ENCODE results near the gene R3HDM4. TPM values are rescaled to one million over a fixed set of nuclear protein-coding genes. Genes with fewer than 3 reads are reported as not detected.

The R3HDM4 gene
- total and polyA plus RNA-seq, 4 donors: 31.6 to 139 (median 77.7) TPM

DNA sequence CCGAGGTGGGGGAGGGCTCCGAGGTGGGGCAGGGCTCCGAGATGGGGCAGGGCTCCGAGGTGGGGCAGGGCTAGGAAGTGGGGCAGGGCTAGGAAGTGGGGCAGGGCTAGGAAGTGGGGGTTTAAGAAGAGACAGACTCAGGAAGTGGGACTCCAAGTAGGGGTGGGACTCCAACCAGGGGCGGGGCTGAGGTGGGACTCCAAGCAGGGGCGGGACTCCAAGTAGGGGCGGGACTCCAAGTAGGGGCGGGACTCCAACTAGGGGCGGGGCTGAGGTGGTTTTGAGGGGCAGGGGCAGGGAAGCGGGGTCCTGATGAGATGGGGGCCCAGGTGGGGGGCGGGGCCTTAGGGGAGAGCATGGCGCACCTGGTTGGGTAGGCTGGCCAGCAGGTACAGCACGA lies 39.9 kb downstream of the R3HDM4 start:
- H3K36me3 ChIP-seq (ENCODE audit: control insufficient read depth in 4 of 4, insufficient read depth in 4 of 4, low read length in 4 of 4): peaks cover 0 to 61% (median 17%) of the 10 kb centered on the region in 4 donors

DNA sequence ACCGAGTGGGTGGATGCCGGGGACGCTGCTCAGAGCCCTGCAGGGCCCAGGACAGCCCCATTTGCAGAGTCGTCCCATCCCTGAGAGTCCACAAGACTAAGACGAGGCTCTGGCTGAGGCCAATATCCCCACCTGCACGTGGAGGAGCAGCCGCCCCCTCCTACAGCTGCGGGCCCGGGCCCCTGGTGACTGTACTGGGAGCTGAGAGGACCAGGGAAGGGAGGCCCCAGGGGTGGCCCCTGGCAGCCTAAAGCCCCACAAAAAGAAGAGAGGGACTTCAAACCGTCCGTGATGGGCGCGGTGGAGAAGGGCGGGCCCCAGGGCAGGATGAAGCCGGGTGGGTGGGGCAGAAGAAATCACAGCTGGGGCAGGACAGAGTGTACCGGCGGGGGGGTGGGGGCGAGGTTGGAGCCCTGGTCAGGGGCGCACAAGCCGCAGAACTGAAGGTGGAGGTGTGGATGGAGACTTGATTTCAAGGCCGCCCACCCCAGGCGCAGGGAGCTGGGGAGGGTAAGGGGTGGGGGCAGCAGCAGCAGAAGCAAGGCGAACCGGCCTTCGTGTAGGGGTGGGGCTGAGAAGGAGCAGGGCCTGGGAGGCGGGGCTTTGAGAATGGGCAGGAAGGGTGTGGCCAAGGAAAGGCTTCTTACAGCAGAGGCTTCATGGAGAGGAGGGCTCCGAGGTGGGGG lies 40.6 kb downstream of the R3HDM4 start:
- TF ChIP-seq, protein P1, sequence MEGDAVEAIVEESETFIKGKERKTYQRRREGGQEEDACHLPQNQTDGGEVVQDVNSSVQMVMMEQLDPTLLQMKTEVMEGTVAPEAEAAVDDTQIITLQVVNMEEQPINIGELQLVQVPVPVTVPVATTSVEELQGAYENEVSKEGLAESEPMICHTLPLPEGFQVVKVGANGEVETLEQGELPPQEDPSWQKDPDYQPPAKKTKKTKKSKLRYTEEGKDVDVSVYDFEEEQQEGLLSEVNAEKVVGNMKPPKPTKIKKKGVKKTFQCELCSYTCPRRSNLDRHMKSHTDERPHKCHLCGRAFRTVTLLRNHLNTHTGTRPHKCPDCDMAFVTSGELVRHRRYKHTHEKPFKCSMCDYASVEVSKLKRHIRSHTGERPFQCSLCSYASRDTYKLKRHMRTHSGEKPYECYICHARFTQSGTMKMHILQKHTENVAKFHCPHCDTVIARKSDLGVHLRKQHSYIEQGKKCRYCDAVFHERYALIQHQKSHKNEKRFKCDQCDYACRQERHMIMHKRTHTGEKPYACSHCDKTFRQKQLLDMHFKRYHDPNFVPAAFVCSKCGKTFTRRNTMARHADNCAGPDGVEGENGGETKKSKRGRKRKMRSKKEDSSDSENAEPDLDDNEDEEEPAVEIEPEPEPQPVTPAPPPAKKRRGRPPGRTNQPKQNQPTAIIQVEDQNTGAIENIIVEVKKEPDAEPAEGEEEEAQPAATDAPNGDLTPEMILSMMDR (IDR thresholded peaks at IDR 0.05; ENCODE audit: control extremely low read depth, extremely low read depth): no peak
- peak overlapping the region in 1 of 2 donors; percentile 67 for H3K27ac ChIP-seq (ENCODE audit: low read depth in 1 of 2, low read length in 1 of 2)
- no peak overlapping the region for H3K4me3 ChIP-seq
- peaks cover 0 to 66% (median 21%) of the 10 kb centered on the region in 4 donors for H3K36me3 ChIP-seq (ENCODE audit: control insufficient read depth in 4 of 4, insufficient read depth in 4 of 4, low read length in 4 of 4)
- H3K27me3 ChIP-seq (ENCODE audit: control insufficient read depth in 3 of 3, insufficient read depth in 3 of 3, low read length in 2 of 3): no peaks in the 10 kb centered on the region
- H3K9ac ChIP-seq (ENCODE audit: insufficient read depth in 1 of 2, low read length in 2 of 2): no peak overlapping the region
- H3K9me3 ChIP-seq (ENCODE audit: control insufficient read depth in 4 of 4, insufficient read depth in 3 of 4, low read length in 3 of 4): no peaks in the 10 kb centered on the region
- ATAC-seq (ENCODE audit: insufficient read depth, low FRiP score) (peak; percentile 63), DNase-seq (peak in 1 of 3 donors; percentile 64)
- H3K4me1 ChIP-seq (ENCODE audit: control insufficient read depth in 5 of 5, insufficient read depth in 5 of 5, low read length in 5 of 5): peaks cover 0 to 20% (median 12%) of the 10 kb centered on the region in 5 donors
- WGBS, 2 donors: 62 to 75% methylated on average over 26 to 27 of the region's 27 CpGs

More for the DNA sequence above, 39.9 kb downstream of the R3HDM4 start:
- ATAC-seq (ENCODE audit: insufficient read depth, low FRiP score): peak; percentile 39
- H3K9ac ChIP-seq (ENCODE audit: insufficient read depth in 1 of 2, low read length in 2 of 2): no peak overlapping the region
- H3K27ac ChIP-seq (ENCODE audit: low read depth in 1 of 2, low read length in 1 of 2): no peak overlapping the region
- no peaks in the 10 kb centered on the region for H3K27me3 ChIP-seq (ENCODE audit: control insufficient read depth in 3 of 3, insufficient read depth in 3 of 3, low read length in 2 of 3)
- TF ChIP-seq, protein P1 (IDR thresholded peaks at IDR 0.05; ENCODE audit: control extremely low read depth, extremely low read depth): no peak
- 73 to 87% methylated on average over 8 to 13 of the region's 13 CpGs for WGBS, 2 donors
- H3K4me3 ChIP-seq: no peak overlapping the region
- H3K9me3 ChIP-seq (ENCODE audit: control insufficient read depth in 4 of 4, insufficient read depth in 3 of 4, low read length in 3 of 4): no peaks in the 10 kb centered on the region
- peak in 2 of 3 donors; percentile 41 for DNase-seq
- H3K4me1 ChIP-seq (ENCODE audit: control insufficient read depth in 5 of 5, insufficient read depth in 5 of 5, low read length in 5 of 5): peaks cover 0 to 20% (median 12%) of the 10 kb centered on the region in 5 donors

DNA sequence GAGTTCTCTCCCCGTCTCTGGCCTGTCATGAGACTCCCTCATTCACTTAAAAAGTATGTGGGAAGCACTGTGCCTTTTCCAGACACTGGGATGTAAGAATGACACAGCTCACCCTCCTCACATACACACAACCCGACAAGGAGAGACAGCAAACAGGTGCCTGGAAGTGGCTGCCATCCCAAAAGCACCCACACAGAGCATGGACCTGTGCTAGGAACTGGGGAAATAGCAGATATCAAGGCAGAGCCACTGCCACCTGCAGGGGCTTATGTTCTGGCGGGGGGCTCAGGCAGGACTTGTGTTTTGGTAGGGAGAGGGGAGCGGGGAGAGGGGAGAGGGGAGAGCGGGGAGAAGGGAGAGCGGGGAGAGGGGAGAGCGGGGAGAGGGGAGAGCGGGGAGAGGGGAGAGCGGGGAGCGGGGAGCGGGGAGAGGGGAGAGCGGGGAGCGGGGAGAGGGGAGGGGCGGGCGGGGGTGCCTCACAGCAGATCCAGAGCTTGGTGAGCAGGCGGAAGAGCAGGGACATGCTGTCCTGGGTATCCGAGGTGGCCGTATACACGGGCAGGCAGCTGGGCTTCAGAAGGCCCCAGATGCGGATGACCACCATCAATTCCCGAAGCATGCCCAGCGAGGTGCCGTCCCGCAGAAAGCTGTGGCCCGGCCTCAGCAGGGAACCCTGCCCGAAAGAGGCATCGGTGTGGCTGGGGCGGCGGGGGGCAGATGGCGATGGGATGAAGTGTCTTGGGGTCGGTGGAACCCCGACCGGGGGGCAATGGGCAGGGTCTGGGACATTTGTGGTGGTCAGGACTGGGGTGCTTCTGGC lies 41.4 kb downstream of the R3HDM4 start:
- no peak overlapping the region for H3K9ac ChIP-seq (ENCODE audit: insufficient read depth in 1 of 2, low read length in 2 of 2)
- H3K9me3 ChIP-seq (ENCODE audit: control insufficient read depth in 4 of 4, insufficient read depth in 3 of 4, low read length in 3 of 4): no peaks in the 10 kb centered on the region
- WGBS, 2 donors: 90 to 93% methylated on average over 21 to 22 of the region's 33 CpGs
- TF ChIP-seq, protein P1 (IDR thresholded peaks at IDR 0.05; ENCODE audit: control extremely low read depth, extremely low read depth): no peak
- no peaks in the 10 kb centered on the region for H3K27me3 ChIP-seq (ENCODE audit: control insufficient read depth in 3 of 3, insufficient read depth in 3 of 3, low read length in 2 of 3)
- ATAC-seq (ENCODE audit: insufficient read depth, low FRiP score) (no peak), DNase-seq (peak in 1 of 3 donors; percentile 59)
- H3K36me3 ChIP-seq (ENCODE audit: control insufficient read depth in 4 of 4, insufficient read depth in 4 of 4, low read length in 4 of 4): peaks cover 0 to 60% (median 22%) of the 10 kb centered on the region in 4 donors
- H3K4me3 ChIP-seq: no peak overlapping the region
- peaks cover 0 to 20% (median 12%) of the 10 kb centered on the region in 5 donors for H3K4me1 ChIP-seq (ENCODE audit: control insufficient read depth in 5 of 5, insufficient read depth in 5 of 5, low read length in 5 of 5)
- peak overlapping the region in 1 of 2 donors; percentile 67 for H3K27ac ChIP-seq (ENCODE audit: low read depth in 1 of 2, low read length in 1 of 2)
